Breast epithelium (tissue), 4 donors: ENCODE results near the gene NACC2. TPM values are rescaled to one million over a fixed set of nuclear protein-coding genes. Genes with fewer than 3 reads are reported as not detected.
A peak's percentile ranks its signal among the peaks of the same experiment; 100 is the strongest.

Experiments
- DNase-seq, 2 donors: peaks; one replicate each; pipeline ENCODE4 v3.0.0-alpha.2; 2019; ENCODE audit warnings: low spot score in 2 of 2
- H3K27ac ChIP-seq, 2 donors: fragments of 200-600 bp; sonication (generic) in 1 of 2; one replicate each; pipeline ENCODE4 v1.5.1; 2016 to 2019; ENCODE audit warnings: mild to moderate bottlenecking in 1 of 2
- H3K27me3 ChIP-seq, 2 donors: fragments of 200-600 bp; sonication (generic) in 1 of 2; one replicate each; pipeline versions ENCODE4 v1.5.1 to v1.6.0; 2017 to 2019; ENCODE audit warnings: control low read depth in 1 of 2, mild to moderate bottlenecking in 1 of 2
- H3K36me3 ChIP-seq: fragments of 200-600 bp; one replicate; pipeline ENCODE4 v1.5.1; 2019
- H3K4me1 ChIP-seq, 2 donors: fragments of 200-600 bp; sonication (generic); one replicate each; pipeline ENCODE4 v1.5.1; 2016 to 2019; ENCODE audit warnings: control low read depth in 1 of 2
- H3K4me3 ChIP-seq, 3 donors: fragments of 200-600 bp; sonication (generic); 1 replicate in 2 of 3; 2 replicates in 1 of 3; pipeline ENCODE4 v1.5.1; 2016 to 2019; ENCODE audit warnings: mild to moderate bottlenecking in 3 of 3, moderate library complexity in 2 of 3
- H3K9me3 ChIP-seq, 2 donors: fragments of 200-600 bp; sonication (generic) in 1 of 2; one replicate each; pipeline ENCODE4 v1.5.1; 2016 to 2019; ENCODE audit warnings: control low read depth in 1 of 2
- CTCF ChIP-seq, 3 donors: fragments of 450-650 bp; IDR thresholded peaks; one replicate each; pipeline ENCODE4 v1.5.1; 2016 to 2017; ENCODE audit warnings: antibody characterized with exemption in 3 of 3, mild to moderate bottlenecking in 3 of 3, moderate library complexity in 3 of 3
- POLR2A ChIP-seq: fragments of 450-650 bp; IDR thresholded peaks from one replicate; pipeline ENCODE4 v1.6.1; 2016; ENCODE audit warnings: antibody characterized with exemption, mild to moderate bottlenecking, moderate library complexity
- POLR2AphosphoS5 ChIP-seq, 3 donors: sonication (generic); formaldehyde crosslinking; IDR thresholded peaks; one replicate each; pipeline ENCODE4 v1.6.1; 2017; ENCODE audit warnings: antibody characterized with exemption in 3 of 3
- intact Hi-C: fragments of 100-400 bp; cut with DNase I; formaldehyde crosslinking; loops from one replicate; pipeline ENCODE4 v1.15.1; 2023; ENCODE audit warnings: low total_unique reads
- total RNA-seq, 3 donors: library from RNA; depleted of rRNA; stranded (reverse); fragments of >200 nt; gene quantifications; one replicate each; pipeline ENCODE4 v1.1.0, GENCODE V29; 2016

The NACC2 gene
- total RNA-seq, 3 donors from 2014 or later = 14.0 to 24.2 (median 19.3) TPM

- H3K9me3 ChIP-seq = no peaks in the 10 kb centered on the region
- no peaks in the 10 kb centered on the region for H3K36me3 ChIP-seq
- intact Hi-C loops = loop anchor here (10.0 kb wide), 1 partner anchor 123 kb away; no protein-coding TSS in a partner anchor
- no peaks in the 10 kb centered on the region for H3K27me3 ChIP-seq
- TF ChIP-seq POLR2AphosphoS5 (IDR thresholded peaks at IDR 0.05) = no peak
- no peak for TF ChIP-seq CTCF (IDR thresholded peaks at IDR 0.05)
- TF ChIP-seq POLR2A = no peak
- H3K27ac ChIP-seq = peak overlapping the region; percentile 88 to 97
- DNase-seq = no peak
- H3K4me3 ChIP-seq = peak overlapping the region; percentile 59 to 86 (median 76)
- peaks cover 9 to 11% of the 10 kb centered on the region in 2 donors for H3K4me1 ChIP-seq
These were observed 22.8 kb upstream of the NACC2 start for GRCh38 chr9:136117916-136118319.

- Histone ChIP-seq H3K36me3 (no peaks in the 10 kb centered on the region), H3K4me1 (peaks cover 6 to 9% of the 10 kb centered on the region in 2 donors), H3K27me3 (no peaks in the 10 kb centered on the region), H3K27ac (peak overlapping the region; percentile 88 to 97), H3K4me3 (peak overlapping the region; percentile 59 to 86 (median 76)), H3K9me3 (no peaks in the 10 kb centered on the region)
- no peak for DNase-seq
- TF ChIP-seq POLR2AphosphoS5 (IDR thresholded peaks at IDR 0.05) (no peak), POLR2A (no peak), CTCF (IDR thresholded peaks at IDR 0.05) (no peak)
- intact Hi-C loops = loop anchor here (10.0 kb wide), 1 partner anchor 123 kb away; no protein-coding TSS in a partner anchor
These were observed 22.3 kb upstream of the NACC2 start for GRCh38 chr9:136117291-136117915.

DNA sequence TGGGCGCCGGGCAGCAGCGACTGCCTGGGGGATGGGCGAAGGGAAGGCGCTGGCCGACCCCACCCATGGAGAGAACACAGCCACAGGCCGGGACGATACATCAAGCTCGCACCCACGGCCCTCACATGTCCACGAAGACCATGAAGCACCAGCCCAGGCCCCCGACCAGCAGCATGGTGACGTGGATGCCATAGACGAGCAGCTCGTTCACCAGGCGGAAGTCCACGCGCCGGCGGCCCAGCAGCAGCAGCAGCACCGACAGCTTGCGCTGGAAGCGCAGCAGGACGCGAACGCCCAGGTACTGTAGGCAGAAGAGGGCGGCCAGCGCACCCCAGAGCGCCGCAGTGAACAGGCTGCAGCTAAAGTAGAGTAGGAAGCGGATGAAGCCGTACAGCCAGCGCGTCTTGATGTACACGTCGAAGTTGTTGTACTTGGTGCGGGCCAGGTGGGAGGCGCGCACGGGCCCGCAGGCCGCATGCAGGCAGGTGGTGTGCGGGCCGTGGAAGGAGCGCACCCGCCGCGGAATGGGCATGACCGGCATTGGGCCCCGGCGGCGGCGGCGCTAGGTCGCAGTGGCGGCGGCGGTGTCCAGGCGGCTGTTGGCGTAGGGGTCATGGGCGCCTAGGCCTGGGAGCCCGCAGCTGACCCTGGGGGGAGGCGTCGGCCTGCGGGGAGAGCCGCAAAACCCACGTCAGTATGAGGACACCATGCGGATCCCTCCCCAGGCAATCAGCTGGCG, 21.4 kb upstream of the NACC2 start:
- H3K27ac ChIP-seq = no peak overlapping the region

DNA sequence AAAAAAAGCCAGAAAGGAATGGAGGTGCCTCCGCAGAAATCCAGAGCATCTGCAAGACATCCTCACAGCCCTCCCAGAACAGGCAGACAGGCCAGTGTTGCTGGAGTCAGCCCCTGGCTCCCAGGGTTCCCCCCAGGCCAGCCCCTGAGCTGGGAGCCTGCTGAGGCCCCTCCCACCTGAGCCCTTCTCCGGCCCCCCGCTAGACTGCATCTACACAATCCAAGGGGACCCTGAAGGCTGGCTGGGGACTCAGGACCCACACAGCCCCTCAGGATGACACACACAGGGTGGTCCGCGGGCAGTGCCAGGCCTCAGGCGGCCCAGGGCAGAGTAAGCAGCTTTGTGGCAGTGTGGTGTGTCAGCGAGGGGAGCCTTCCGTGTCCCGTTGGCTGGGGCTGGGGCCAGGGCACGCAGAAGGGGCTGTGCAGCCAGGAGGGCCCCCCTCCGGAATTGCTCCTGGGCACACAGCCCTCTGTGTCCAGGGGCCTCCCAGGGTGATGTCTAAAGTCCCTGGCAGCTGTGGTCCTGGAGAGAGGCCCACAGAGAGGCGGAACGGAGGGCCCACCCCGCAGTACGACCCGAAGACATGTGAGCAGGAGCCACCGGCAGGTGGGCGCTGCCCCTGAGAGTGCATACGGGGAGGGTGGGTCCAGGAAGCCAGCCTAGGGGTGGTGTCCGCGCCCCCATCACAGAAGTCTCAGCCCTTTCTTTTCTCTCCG, 20.7 kb upstream of the NACC2 start:
- Histone ChIP-seq H3K27ac (no peak overlapping the region), H3K4me3 (no peak overlapping the region), H3K4me1 (peaks cover 6 to 9% of the 10 kb centered on the region in 2 donors), H3K36me3 (no peaks in the 10 kb centered on the region), H3K27me3 (no peaks in the 10 kb centered on the region), H3K9me3 (no peaks in the 10 kb centered on the region)
- intact Hi-C loops = loop anchor here (1.0 to 10.0 kb wide), 2 partner anchors 24 to 121 kb away; no protein-coding TSS in a partner anchor
- no peak for DNase-seq
- no peak for TF ChIP-seq POLR2AphosphoS5 (IDR thresholded peaks at IDR 0.05)
- TF ChIP-seq POLR2A = no peak

More for the DNA sequence above, 21.4 kb upstream of the NACC2 start:
- DNase-seq = no peak
- Histone ChIP-seq H3K36me3 (no peaks in the 10 kb centered on the region), H3K27me3 (no peaks in the 10 kb centered on the region), H3K4me1 (peaks cover 6 to 9% of the 10 kb centered on the region in 2 donors), H3K9me3 (no peaks in the 10 kb centered on the region), H3K4me3 (no peak overlapping the region)
- no peak for TF ChIP-seq CTCF (IDR thresholded peaks at IDR 0.05)
- TF ChIP-seq POLR2AphosphoS5 (IDR thresholded peaks at IDR 0.05) = no peak
- intact Hi-C loops = loop anchor here (1.0 to 10.0 kb wide), 2 partner anchors 25 to 122 kb away; no protein-coding TSS in a partner anchor

DNA sequence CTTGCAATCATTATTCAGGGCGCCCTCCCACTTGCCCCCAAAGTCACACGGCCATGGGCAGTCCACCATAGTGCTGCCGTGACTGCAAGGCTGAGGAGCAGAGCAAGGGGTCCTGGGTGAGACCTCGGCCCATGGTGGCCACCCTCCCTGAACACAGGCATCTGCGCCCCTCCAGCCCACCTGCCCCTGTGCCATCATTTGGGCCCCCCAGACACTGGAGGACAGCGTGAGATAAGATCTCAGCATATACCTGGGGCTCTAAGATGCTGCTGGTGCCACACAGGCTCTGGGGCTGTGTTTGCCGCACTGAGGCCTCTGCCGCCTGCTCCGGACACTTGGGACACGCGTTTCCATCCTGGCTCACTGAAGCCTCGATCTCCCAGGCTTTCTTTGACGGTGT, 20.1 kb upstream of the NACC2 start:
- H3K9me3 ChIP-seq = no peaks in the 10 kb centered on the region

More for the DNA sequence above, 20.1 kb upstream of the NACC2 start:
- Histone ChIP-seq H3K27me3 (no peaks in the 10 kb centered on the region), H3K4me3 (no peak overlapping the region), H3K27ac (no peak overlapping the region), H3K36me3 (no peaks in the 10 kb centered on the region), H3K4me1 (peaks cover 6 to 10% of the 10 kb centered on the region in 2 donors)
- TF ChIP-seq POLR2AphosphoS5 (IDR thresholded peaks at IDR 0.05) (no peak), POLR2A (no peak), CTCF (IDR thresholded peaks at IDR 0.05) (no peak)
- intact Hi-C loops = loop anchor here (10.0 kb wide), 1 partner anchor 120 kb away; no protein-coding TSS in a partner anchor
- no peak for DNase-seq
